DND-41 (cell line): ENCODE results near the gene GUCA2A.

Experiments used
- ATAC-seq: fragments of 200-7000 bp; cut with Tn5 transposase; 3 replicates; pipeline ENCODE4 v1.9.1; 2021; ENCODE audit warnings: low read depth; ENCODE audit not compliant: insufficient read depth
- DNase-seq: peaks from one replicate; pipeline ENCODE4 v3.0.0-alpha.2; 2020
- H2AFZ ChIP-seq: 2 replicates; pipeline ENCODE4 v1.6.0; 2012; ENCODE audit warnings: low read depth, low read length
- H3K27ac ChIP-seq: 2 replicates; pipeline ENCODE4 v1.5.1; 2012; ENCODE audit warnings: low read length, inconsistent platforms
- H3K27me3 ChIP-seq: fragments of 200-600 bp; sonication (generic); 2 replicates; pipeline ENCODE4 v1.6.0; 2012; ENCODE audit warnings: low read length, mild to moderate bottlenecking, inconsistent platforms; ENCODE audit not compliant: insufficient read depth, poor library complexity
- H3K36me3 ChIP-seq: 2 replicates; pipeline ENCODE4 v1.5.1; 2012; ENCODE audit warnings: low read length, inconsistent platforms; ENCODE audit not compliant: insufficient read depth
- H3K4me1 ChIP-seq: 2 replicates; pipeline ENCODE4 v1.5.1; 2012; ENCODE audit warnings: mild to moderate bottlenecking, low read length; ENCODE audit not compliant: insufficient read depth
- H3K4me2 ChIP-seq: 2 replicates; pipeline ENCODE4 v1.6.0; 2012; ENCODE audit warnings: mild to moderate bottlenecking, moderate library complexity, low read length, inconsistent platforms; ENCODE audit not compliant: insufficient read depth
- H3K4me3 ChIP-seq, 2 experiments: fragments of 200-600 bp in 1 of 2; shearing (Covaris generic) in 1 of 2; 2 replicates each; pipeline ENCODE4 v1.5.1; 2012 to 2016; ENCODE audit warnings: inconsistent platforms in 2 of 2, low read length in 2 of 2, mild to moderate bottlenecking in 2 of 2, low read depth in 1 of 2, moderate library complexity in 1 of 2
- H3K79me2 ChIP-seq: 2 replicates; pipeline ENCODE4 v1.6.0; 2012; ENCODE audit warnings: low read length, inconsistent platforms; ENCODE audit not compliant: insufficient read depth
- H3K9ac ChIP-seq: 2 replicates; pipeline ENCODE4 v1.6.0; 2012; ENCODE audit warnings: low read depth, mild to moderate bottlenecking, inconsistent platforms, low read length, moderate library complexity
- H3K9me3 ChIP-seq: 2 replicates; pipeline ENCODE4 v1.5.1; 2012; ENCODE audit warnings: low read length, moderate library complexity, mild to moderate bottlenecking, inconsistent platforms; ENCODE audit not compliant: insufficient read depth, severe bottlenecking
- H4K20me1 ChIP-seq: 2 replicates; pipeline ENCODE4 v1.6.0; 2012; ENCODE audit warnings: low read length; ENCODE audit not compliant: insufficient read depth
- EZH2 ChIP-seq: IDR thresholded peaks from 3 replicates; pipeline ENCODE4 v1.6.1; 2012; ENCODE audit warnings: borderline replicate concordance, low read depth, mild to moderate bottlenecking, moderate library complexity, low read length, inconsistent platforms; ENCODE audit not compliant: severe bottlenecking
- TF ChIP-seq, protein P1 (sequence below): IDR thresholded peaks from 2 replicates; pipeline ENCODE4 v1.5.1; 2012; ENCODE audit warnings: borderline replicate concordance, low read length, moderate library complexity, mild to moderate bottlenecking; ENCODE audit not compliant: poor library complexity, severe bottlenecking; ENCODE audit errors: extremely low read depth

The GUCA2A gene

DNA sequence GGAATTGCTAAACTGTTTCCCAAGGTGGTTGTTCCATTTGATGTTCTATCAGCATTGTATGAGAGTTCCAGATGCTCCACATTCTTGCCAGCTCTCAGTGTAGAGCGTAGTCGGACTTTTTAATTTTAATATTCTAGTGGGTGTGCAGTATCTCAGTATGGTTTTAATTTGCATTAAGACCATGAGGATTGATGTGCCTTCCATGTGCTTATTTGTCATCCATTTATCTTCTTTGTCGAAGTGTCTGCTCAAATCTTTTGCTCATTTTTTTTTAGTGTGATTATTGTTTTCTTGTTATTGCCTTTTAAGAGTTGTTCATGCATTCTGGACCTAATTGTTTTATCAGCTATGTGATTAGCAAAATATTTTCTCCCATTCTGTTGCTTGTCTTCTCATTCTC lies 25.1 kb downstream of the GUCA2A start:
- no peaks in the 10 kb centered on the region for H3K36me3 ChIP-seq
- H3K4me1 ChIP-seq: peaks cover 18% of the 10 kb centered on the region
- H3K9me3 ChIP-seq: no peaks in the 10 kb centered on the region
- ATAC-seq: no peak
- no peak overlapping the region for H3K4me3 ChIP-seq
- no peaks in the 10 kb centered on the region for H3K27me3 ChIP-seq
- TF ChIP-seq, protein P1, sequence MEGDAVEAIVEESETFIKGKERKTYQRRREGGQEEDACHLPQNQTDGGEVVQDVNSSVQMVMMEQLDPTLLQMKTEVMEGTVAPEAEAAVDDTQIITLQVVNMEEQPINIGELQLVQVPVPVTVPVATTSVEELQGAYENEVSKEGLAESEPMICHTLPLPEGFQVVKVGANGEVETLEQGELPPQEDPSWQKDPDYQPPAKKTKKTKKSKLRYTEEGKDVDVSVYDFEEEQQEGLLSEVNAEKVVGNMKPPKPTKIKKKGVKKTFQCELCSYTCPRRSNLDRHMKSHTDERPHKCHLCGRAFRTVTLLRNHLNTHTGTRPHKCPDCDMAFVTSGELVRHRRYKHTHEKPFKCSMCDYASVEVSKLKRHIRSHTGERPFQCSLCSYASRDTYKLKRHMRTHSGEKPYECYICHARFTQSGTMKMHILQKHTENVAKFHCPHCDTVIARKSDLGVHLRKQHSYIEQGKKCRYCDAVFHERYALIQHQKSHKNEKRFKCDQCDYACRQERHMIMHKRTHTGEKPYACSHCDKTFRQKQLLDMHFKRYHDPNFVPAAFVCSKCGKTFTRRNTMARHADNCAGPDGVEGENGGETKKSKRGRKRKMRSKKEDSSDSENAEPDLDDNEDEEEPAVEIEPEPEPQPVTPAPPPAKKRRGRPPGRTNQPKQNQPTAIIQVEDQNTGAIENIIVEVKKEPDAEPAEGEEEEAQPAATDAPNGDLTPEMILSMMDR: no peak
- no peak for TF ChIP-seq EZH2
- no peak overlapping the region for H3K4me2 ChIP-seq
- DNase-seq: no peak
- H4K20me1 ChIP-seq: no peaks in the 10 kb centered on the region
- no peak overlapping the region for H3K9ac ChIP-seq
- H3K79me2 ChIP-seq: no peaks in the 10 kb centered on the region
- H2AFZ ChIP-seq: no peak overlapping the region
- no peak overlapping the region for H3K27ac ChIP-seq

DNA sequence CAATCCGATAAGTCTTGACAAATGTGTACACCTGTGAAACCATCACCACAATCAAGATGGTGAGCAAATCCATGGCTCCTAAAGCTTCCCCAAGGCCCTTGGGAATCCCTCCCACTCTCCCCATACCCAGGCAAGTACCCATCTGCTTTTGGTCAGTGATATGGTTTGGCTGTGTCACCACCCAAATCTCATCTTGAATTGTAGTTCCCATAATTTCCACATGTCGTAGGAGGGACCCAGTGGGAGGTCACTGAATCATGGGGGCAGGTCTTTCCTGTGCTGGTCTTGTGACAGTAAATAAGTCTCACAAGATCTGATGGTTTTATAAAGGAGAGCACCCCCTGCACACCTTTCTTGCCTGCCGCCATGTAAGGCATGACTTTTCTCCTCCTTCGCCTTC lies 26.0 kb downstream of the GUCA2A start:
- Histone ChIP-seq H3K4me3 (no peak overlapping the region), H3K27me3 (no peaks in the 10 kb centered on the region), H3K4me2 (no peak overlapping the region), H3K79me2 (no peaks in the 10 kb centered on the region), H3K9me3 (no peaks in the 10 kb centered on the region), H3K27ac (no peak overlapping the region), H4K20me1 (no peaks in the 10 kb centered on the region), H3K9ac (no peak overlapping the region), H3K36me3 (no peaks in the 10 kb centered on the region), H2AFZ (no peak overlapping the region), H3K4me1 (peaks cover 10% of the 10 kb centered on the region)
- DNase-seq: no peak
- TF ChIP-seq, protein P1: no peak
- TF ChIP-seq EZH2: no peak
- no peak for ATAC-seq

DNA sequence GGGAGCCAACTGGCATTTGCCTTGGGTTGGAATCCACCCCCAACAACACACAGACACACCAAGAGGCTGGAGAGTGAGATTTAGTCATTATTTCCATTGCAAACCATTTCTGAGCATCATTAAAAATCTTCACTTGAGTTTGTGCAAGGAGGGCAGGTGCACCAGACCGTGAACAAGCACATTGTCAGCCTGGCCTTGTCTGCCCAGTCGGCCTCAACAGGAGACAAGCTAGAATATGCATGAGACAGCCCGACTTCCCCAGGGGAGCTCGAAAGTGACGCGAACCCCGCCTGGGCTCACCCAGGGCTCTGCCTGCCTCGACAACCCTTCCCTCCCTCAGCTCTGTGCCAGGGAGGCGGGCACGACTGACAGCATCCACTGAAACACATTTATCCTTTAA lies 26.8 kb downstream of the GUCA2A start:
- Histone ChIP-seq H3K9ac (no peak overlapping the region), H3K4me2 (no peak overlapping the region), H3K36me3 (no peaks in the 10 kb centered on the region), H3K79me2 (no peaks in the 10 kb centered on the region), H3K4me1 (peaks cover 2% of the 10 kb centered on the region), H3K9me3 (no peaks in the 10 kb centered on the region), H3K27ac (no peak overlapping the region), H3K4me3 (no peak overlapping the region), H4K20me1 (no peaks in the 10 kb centered on the region), H3K27me3 (no peaks in the 10 kb centered on the region), H2AFZ (no peak overlapping the region)
- no peak for TF ChIP-seq EZH2
- TF ChIP-seq, protein P1: no peak
- DNase-seq (no peak), ATAC-seq (no peak)

DNA sequence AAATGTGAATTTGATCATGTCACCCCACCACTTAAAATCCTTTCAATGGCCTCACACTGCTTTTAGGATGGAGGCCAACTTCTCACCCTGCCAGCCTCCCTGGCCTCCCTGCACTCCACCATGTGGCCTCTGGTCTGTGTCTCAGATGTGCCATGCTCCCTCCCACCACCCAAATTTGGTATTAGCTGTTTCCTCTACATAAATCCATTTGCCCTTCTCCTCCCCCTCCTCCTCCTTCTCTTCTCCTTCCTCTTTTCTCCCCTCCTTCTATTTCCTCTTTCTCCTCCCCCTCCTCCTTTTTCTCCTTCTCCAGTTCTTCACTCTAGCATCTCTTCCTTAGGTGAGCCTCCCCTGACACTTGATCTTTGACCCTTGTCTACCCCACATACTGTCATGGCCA lies 28.1 kb downstream of the GUCA2A start:
- Histone ChIP-seq H3K36me3 (no peaks in the 10 kb centered on the region), H3K9me3 (no peaks in the 10 kb centered on the region), H3K4me3 (no peak overlapping the region), H3K79me2 (no peaks in the 10 kb centered on the region), H3K27me3 (no peaks in the 10 kb centered on the region), H3K4me1 (no peaks in the 10 kb centered on the region), H2AFZ (no peak overlapping the region), H3K4me2 (no peak overlapping the region), H4K20me1 (no peaks in the 10 kb centered on the region), H3K27ac (no peak overlapping the region), H3K9ac (no peak overlapping the region)
- DNase-seq (no peak), ATAC-seq (no peak)
- TF ChIP-seq, protein P1: no peak
- TF ChIP-seq EZH2: no peak
